HFFc6 (cell line): ENCODE data around the gene CDH13. TPM values are rescaled to one million over a fixed set of nuclear protein-coding genes. Genes with fewer than 3 reads are reported as not detected.
A peak's percentile ranks its signal among the peaks of the same experiment; 100 is the strongest.

Experiments
- DNase-seq: peaks from one replicate; pipeline ENCODE4 v3.0.0-alpha.2; 2018
- H3K27ac Mint-ChIP-seq: 2 replicates; pipeline ENCODE4 v1.8.0; 2020; ENCODE audit warnings: mild to moderate bottlenecking, mixed read lengths
- H3K27me3 Mint-ChIP-seq: 2 replicates; pipeline ENCODE4 v1.8.0; 2021; ENCODE audit warnings: mild to moderate bottlenecking, moderate library complexity, mixed read lengths; ENCODE audit not compliant: insufficient read depth
- H3K36me3 Mint-ChIP-seq: 2 replicates; pipeline ENCODE4 v1.8.0; 2021; ENCODE audit warnings: low read depth, mixed read lengths
- H3K4me1 Mint-ChIP-seq: 2 replicates; pipeline ENCODE4 v1.8.0; 2020; ENCODE audit warnings: low read depth, mixed read lengths
- H3K4me3 Mint-ChIP-seq: 2 replicates; pipeline ENCODE4 v1.8.0; 2020; ENCODE audit warnings: mild to moderate bottlenecking, moderate library complexity, mixed read lengths
- H3K9me3 Mint-ChIP-seq: 2 replicates; pipeline ENCODE4 v1.8.0; 2020; ENCODE audit warnings: mild to moderate bottlenecking, mixed read lengths
- CTCF ChIP-seq: fragments of 200-600 bp; sonication (generic); IDR thresholded peaks from 2 replicates; pipeline ENCODE4 v1.5.0; 2021; ENCODE audit warnings: antibody characterized with exemption, mild to moderate bottlenecking
- total RNA-seq, 6 experiments: library from RNA; stranded (reverse); fragmentation: NEBNext Ultra II Directional; extraction: Animal tissue kit (Norgen Biotek cat#: 25700); gene quantifications; 2 replicates in 1 of 6; 3 replicates in 5 of 6; pipeline ENCODE4 v1.2.3, GENCODE V29; 2021

CDH13 gene
- total RNA-seq, 6 experiments from 2014 or later = 3.6 to 14.7 (median 4.7) TPM

GRCh38 chr16:83059237-83059636 lies 432.5 kb downstream of the CDH13 start:
- Mint-ChIP-seq H3K27me3 (peaks cover 3% of the 10 kb centered on the region; the same call in 1 of the 2 replicates), H3K27ac (no peak overlapping the region), H3K4me3 (no peak overlapping the region), H3K4me1 (no peaks in the 10 kb centered on the region), H3K9me3 (peaks cover 20% of the 10 kb centered on the region), H3K36me3 (no peaks in the 10 kb centered on the region)
- TF ChIP-seq CTCF = no peak
- no peak for DNase-seq

GRCh38 chr16:83066011-83066410 lies 439.2 kb downstream of the CDH13 start:
- H3K27me3 Mint-ChIP-seq = no peaks in the 10 kb centered on the region
- no peaks in the 10 kb centered on the region for H3K36me3 Mint-ChIP-seq
- DNase-seq = no peak
- H3K4me1 Mint-ChIP-seq = no peaks in the 10 kb centered on the region
- TF ChIP-seq CTCF = no peak
- peaks cover 13% of the 10 kb centered on the region for H3K9me3 Mint-ChIP-seq
- no peak overlapping the region for H3K4me3 Mint-ChIP-seq
- H3K27ac Mint-ChIP-seq = no peak overlapping the region

GRCh38 chr16:83066881-83067280 lies 440.1 kb downstream of the CDH13 start:
- Mint-ChIP-seq H3K27me3 (no peaks in the 10 kb centered on the region), H3K4me1 (no peaks in the 10 kb centered on the region), H3K4me3 (no peak overlapping the region), H3K36me3 (no peaks in the 10 kb centered on the region), H3K27ac (no peak overlapping the region), H3K9me3 (peaks cover 13% of the 10 kb centered on the region)
- TF ChIP-seq CTCF = no peak
- DNase-seq = no peak

GRCh38 chr16:83068686-83069085 lies 441.9 kb downstream of the CDH13 start:
- Mint-ChIP-seq H3K36me3 (no peaks in the 10 kb centered on the region), H3K9me3 (peaks cover 2% of the 10 kb centered on the region; the same call in 1 of the 2 replicates), H3K27me3 (no peaks in the 10 kb centered on the region), H3K4me1 (no peaks in the 10 kb centered on the region), H3K4me3 (no peak overlapping the region), H3K27ac (no peak overlapping the region)
- TF ChIP-seq CTCF = peak; percentile 27; the same call in 1 of the 2 replicates
- DNase-seq = no peak

- Mint-ChIP-seq H3K9me3 (no peaks in the 10 kb centered on the region; the same call in 1 of the 2 replicates), H3K27me3 (no peaks in the 10 kb centered on the region), H3K27ac (no peak overlapping the region), H3K36me3 (no peaks in the 10 kb centered on the region), H3K4me1 (no peaks in the 10 kb centered on the region), H3K4me3 (no peak overlapping the region)
- DNase-seq = no peak
- no peak for TF ChIP-seq CTCF
Observed at GRCh38 chr16:83070416-83071209, 443.8 kb downstream of the CDH13 start.
